Heart right ventricle (tissue), 16 donors: ENCODE results near the gene CYP4B1. TPM values are rescaled to one million over a fixed set of nuclear protein-coding genes. Genes with fewer than 3 reads are reported as not detected.

Experiments used
- ATAC-seq, 8 donors: fragments of 200-7000 bp; cut with Tn5 transposase; one replicate each; pipeline ENCODE4 v1.9.1; 2020; ENCODE audit warnings: mild to moderate bottlenecking in 8 of 8, moderate library complexity in 8 of 8, moderate number of reproducible peaks in 1 of 8
- DNase-seq, 2 donors: peaks; one replicate each; pipeline ENCODE4 v3.0.0-alpha.2; 2020
- H3K27ac ChIP-seq, 10 donors: fragments of 200-600 bp; sonication (generic) in 2 of 10; one replicate each; pipeline versions ENCODE4 v1.5.0 to v1.8.0; 2020 to 2022; ENCODE audit warnings: mild to moderate bottlenecking in 3 of 10
- H3K27me3 ChIP-seq, 7 donors: fragments of 200-600 bp; one replicate each; pipeline ENCODE4 v1.8.0; 2021 to 2022; ENCODE audit warnings: mild to moderate bottlenecking in 2 of 7
- H3K36me3 ChIP-seq, 9 donors: fragments of 200-600 bp; sonication (generic) in 1 of 9; one replicate each; pipeline versions ENCODE4 v1.5.0 to v1.8.0; 2020 to 2022; ENCODE audit warnings: mild to moderate bottlenecking in 2 of 9
- H3K4me1 ChIP-seq, 9 donors: fragments of 200-600 bp; sonication (generic) in 1 of 9; one replicate each; pipeline versions ENCODE4 v1.5.0 to v1.8.0; 2020 to 2022; ENCODE audit warnings: mild to moderate bottlenecking in 4 of 9
- H3K4me3 ChIP-seq, 10 donors: fragments of 200-600 bp; sonication (generic) in 2 of 10; one replicate each; pipeline versions ENCODE4 v1.5.0 to v1.8.0; 2020 to 2022; ENCODE audit warnings: mild to moderate bottlenecking in 7 of 10, moderate library complexity in 2 of 10
- H3K9me3 ChIP-seq, 11 donors: fragments of 200-600 bp in 10 of 11; sonication (generic) in 2 of 11; one replicate each; pipeline versions ENCODE4 v1.5.0 to v1.8.0; 2013 to 2022; ENCODE audit warnings: mild to moderate bottlenecking in 2 of 11, control low read depth in 1 of 11, moderate library complexity in 1 of 11
- CTCF ChIP-seq, 9 donors: fragments of 200-600 bp; sonication (generic) in 2 of 9; IDR thresholded peaks; one replicate each; pipeline versions ENCODE4 v1.5.0 to v1.8.0; 2021 to 2022; ENCODE audit warnings: antibody characterized with exemption in 9 of 9, mild to moderate bottlenecking in 5 of 9, moderate library complexity in 1 of 9
- WGBS, 2 donors: extraction: QIAGEN DNeasy Blood & Tissue Kit; methylation state at CpG; one replicate each; pipeline ENCODE4 v1.1.7; 2013; ENCODE audit warnings: inconsistent platforms in 1 of 2; 5-methylcytosine and 5-hydroxymethylcytosine counted together
- intact Hi-C, 10 donors: fragments of 100-400 bp; cut with DNase I; formaldehyde crosslinking; loops; one replicate each; pipeline versions ENCODE4 v1.11.1 to v1.14.2; 2022
- polyA plus RNA-seq, 2 donors: library from polyadenylated mRNA; stranded (reverse); fragments of 200-250 nt; gene quantifications; one replicate each; pipeline ENCODE4 v1.2.3, GENCODE V29; 2013
- total RNA-seq, 10 donors: library from RNA; stranded (reverse); fragmentation: NEBNext Ultra II Directional in 3 of 10; extraction: Animal tissue kit (Norgen Biotek cat#: 25700) in 3 of 10; gene quantifications; one replicate each; pipeline versions ENCODE4 v1.2.1 to v1.2.4, GENCODE V29; 2021 to 2023
- donor health status: Arrhythmogenic right ventricular cardiomyopathy.
- donor health status: ischemic (EF 13 %, LVEDD 7.1; RV severe dilation, severe dysfunction).
- donor health status: healthy with polysubstance abuse.
- donor health status: DM: no; HTN: yes; CAD: no.
- donor health status: DM: no; HTN: no; CAD: no.
- donor health status: ischemic (EF 25% LVEDD 6.9; RV normal size, moderate dysfunction).
- donor health status: ischemic (EF 25% LVEDD 5.7; RV mildly dilated, moderate dysfunction).
- donor health status: healthy.
- donor health status: DM: yes; HTN: yes; CAD: no.
- donor health status: Ischemic cardiomyopathy.
- donor health status: ischemic (EF 35%, LVEDD 5.7; RV mildly dilated, moderate dysfunction).
- donor health status: nonischemic (EF 11% LVEDD 7.7; RV severe dilation, severe dysfunction).
- donor health status: DM: yes; HTN: yes; CAD: no.
- donor health status: PGD.
- donor health status: ischemic (EF 29% LVEDD 5.4; RV normal size, mild dysfunction).
- donor health status: nonischemic (EF 23%, LVEDD 6.1; RV moderate dilation, normal function).

The CYP4B1 gene
- total and polyA plus RNA-seq, 12 donors, result 0.77 to 33.2 (median 6.3) TPM

- TF ChIP-seq CTCF (IDR thresholded peaks at IDR 0.05), result no peak
- H3K4me3 ChIP-seq, result no peak overlapping the region
- intact Hi-C loops, result no loop called here
- H3K9me3 ChIP-seq, result no peaks in the 10 kb centered on the region
- no peak overlapping the region for H3K27ac ChIP-seq
- DNase-seq (no peak), ATAC-seq (no peak)
- peaks cover 0 to 18% (median 5%) of the 10 kb centered on the region in 9 donors for H3K4me1 ChIP-seq
- no peaks in the 10 kb centered on the region for H3K36me3 ChIP-seq
- no peaks in the 10 kb centered on the region for H3K27me3 ChIP-seq
- 83 to 90% methylated on average over 6 of the region's 6 CpGs for WGBS, 2 donors
Measured at GRCh38 chr1:46817814-46818213, 19.0 kb downstream of the CYP4B1 start.

GRCh38 chr1:46818591-46818990, 19.7 kb downstream of the CYP4B1 start:
- no peak for TF ChIP-seq CTCF (IDR thresholded peaks at IDR 0.05)
- Histone ChIP-seq H3K4me1 (peaks cover 0 to 21% (median 5%) of the 10 kb centered on the region in 9 donors), H3K4me3 (no peak overlapping the region), H3K27me3 (no peaks in the 10 kb centered on the region), H3K9me3 (no peaks in the 10 kb centered on the region), H3K27ac (no peak overlapping the region), H3K36me3 (no peaks in the 10 kb centered on the region)
- no peak for ATAC-seq
- 88 to 92% methylated on average over 5 of the region's 5 CpGs for WGBS, 2 donors
- DNase-seq, result no peak
- intact Hi-C loops, result no loop called here

- no peak for TF ChIP-seq CTCF (IDR thresholded peaks at IDR 0.05)
- ATAC-seq, result no peak
- H3K36me3 ChIP-seq, result no peaks in the 10 kb centered on the region
- H3K9me3 ChIP-seq, result no peaks in the 10 kb centered on the region
- H3K27ac ChIP-seq, result peak overlapping the region in 4 of 10 donors; percentile 35 to 53 (median 46)
- DNase-seq, result no peak
- intact Hi-C loops, result no loop called here
- H3K4me1 ChIP-seq, result peaks cover 0 to 21% (median 5%) of the 10 kb centered on the region in 9 donors
- no peak overlapping the region for H3K4me3 ChIP-seq
- WGBS, 2 donors, result 68 to 72% methylated on average over 1 of the region's 1 CpG
- no peaks in the 10 kb centered on the region for H3K27me3 ChIP-seq
Measured at GRCh38 chr1:46819335-46819734, 20.5 kb downstream of the CYP4B1 start.

- peak overlapping the region in 8 of 10 donors; percentile 25 to 66 (median 43) for H3K27ac ChIP-seq
- H3K4me3 ChIP-seq, result no peak overlapping the region
- peaks cover 0 to 4% (median 0%) of the 10 kb centered on the region in 11 donors for H3K9me3 ChIP-seq
- ATAC-seq, result peak in 5 of 8 donors; percentile 40 to 83 (median 57)
- TF ChIP-seq CTCF (IDR thresholded peaks at IDR 0.05), result no peak
- peaks cover 0 to 21% (median 5%) of the 10 kb centered on the region in 9 donors for H3K4me1 ChIP-seq
- WGBS, 2 donors, result 44 to 60% methylated on average over 4 of the region's 4 CpGs
- no peak for DNase-seq
- no peaks in the 10 kb centered on the region for H3K36me3 ChIP-seq
- H3K27me3 ChIP-seq, result no peaks in the 10 kb centered on the region
- intact Hi-C loops, result no loop called here
Measured at GRCh38 chr1:46820076-46820475, 21.2 kb downstream of the CYP4B1 start.
